NT2/D1 (cell line): ENCODE measurements around the gene HSD17B2.

Experiments used
- DNase-seq: peaks from one replicate; pipeline ENCODE4 v3.0.0-alpha.2; 2011; ENCODE audit warnings: low read depth, low spot score
- H3K27me3 ChIP-seq: 2 replicates; pipeline ENCODE4 v1.6.0; 2011; ENCODE audit warnings: mild to moderate bottlenecking; ENCODE audit not compliant: insufficient read length, insufficient read depth
- H3K36me3 ChIP-seq: 2 replicates; pipeline ENCODE4 v1.6.1; 2011; ENCODE audit warnings: mild to moderate bottlenecking, low read length, mixed read lengths; ENCODE audit not compliant: insufficient read depth, insufficient read length
- H3K4me1 ChIP-seq: 2 replicates; pipeline ENCODE4 v1.5.1; 2011; ENCODE audit not compliant: insufficient read depth, insufficient read length
- H3K4me3 ChIP-seq: 2 replicates; pipeline ENCODE4 v1.5.1; 2011; ENCODE audit warnings: low read depth; ENCODE audit not compliant: insufficient read length
- H3K9ac ChIP-seq: 2 replicates; pipeline ENCODE4 v1.6.0; 2011; ENCODE audit warnings: low read depth; ENCODE audit not compliant: insufficient read length
- H3K9me3 ChIP-seq: 2 replicates; pipeline ENCODE4 v1.5.1; 2011; ENCODE audit warnings: mild to moderate bottlenecking, low read length; ENCODE audit not compliant: insufficient read depth
- SUZ12 ChIP-seq: IDR thresholded peaks from 2 replicates; pipeline ENCODE4 v1.6.1; 2011; ENCODE audit not compliant: insufficient read length, insufficient read depth; ENCODE audit errors: extremely low read depth
- YY1 ChIP-seq: IDR thresholded peaks from 2 replicates; pipeline ENCODE4 v1.6.1; 2011; ENCODE audit not compliant: insufficient read length, insufficient read depth
- ZNF274 ChIP-seq: IDR thresholded peaks from 2 replicates; pipeline ENCODE4 v1.6.1; 2011; ENCODE audit warnings: mild to moderate bottlenecking, low read depth, low read length

Gene HSD17B2

GRCh38 chr16:82050506-82050905 lies 15.5 kb downstream of the HSD17B2 start:
- TF ChIP-seq YY1 = no peak
- TF ChIP-seq ZNF274 = no peak
- no peak for TF ChIP-seq SUZ12
- Histone ChIP-seq H3K27me3 (no peaks in the 10 kb centered on the region), H3K4me1 (peaks cover 3% of the 10 kb centered on the region), H3K4me3 (no peak overlapping the region), H3K9ac (no peak overlapping the region), H3K36me3 (no peaks in the 10 kb centered on the region), H3K9me3 (no peaks in the 10 kb centered on the region)
- no peak for DNase-seq

DNA sequence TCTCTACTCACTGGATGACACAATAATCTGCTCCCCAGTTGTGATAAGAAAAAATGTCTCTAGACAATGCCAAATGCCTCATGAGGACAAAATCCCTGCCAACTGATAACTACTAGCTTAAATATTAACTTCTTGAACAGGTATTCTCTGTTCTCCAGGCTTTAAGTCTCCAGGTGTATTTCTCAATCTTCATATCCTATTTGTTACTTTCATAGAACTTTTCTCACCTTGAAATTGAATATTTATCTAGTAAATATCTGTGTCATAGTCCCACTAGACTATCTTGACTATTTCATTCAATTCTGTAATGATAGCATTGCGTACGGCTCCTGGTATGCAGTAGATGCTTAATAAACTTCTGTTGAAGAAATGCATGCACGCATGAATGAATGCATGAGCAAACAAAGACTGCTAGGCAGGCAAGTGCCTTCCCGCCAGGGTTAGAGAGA lies 15.9 kb downstream of the HSD17B2 start:
- Histone ChIP-seq H3K9ac (no peak overlapping the region), H3K36me3 (no peaks in the 10 kb centered on the region), H3K27me3 (no peaks in the 10 kb centered on the region), H3K9me3 (no peaks in the 10 kb centered on the region), H3K4me3 (no peak overlapping the region), H3K4me1 (peaks cover 3% of the 10 kb centered on the region)
- no peak for DNase-seq
- TF ChIP-seq SUZ12 (no peak), YY1 (no peak), ZNF274 (no peak)

GRCh38 chr16:82051656-82052055 lies 16.6 kb downstream of the HSD17B2 start:
- no peak overlapping the region for H3K4me3 ChIP-seq
- no peak overlapping the region for H3K9ac ChIP-seq
- H3K4me1 ChIP-seq = peaks cover 3% of the 10 kb centered on the region
- H3K27me3 ChIP-seq = no peaks in the 10 kb centered on the region
- DNase-seq = no peak
- no peaks in the 10 kb centered on the region for H3K9me3 ChIP-seq
- TF ChIP-seq SUZ12 (no peak), ZNF274 (no peak), YY1 (no peak)
- no peaks in the 10 kb centered on the region for H3K36me3 ChIP-seq

- Histone ChIP-seq H3K4me1 (no peaks in the 10 kb centered on the region), H3K27me3 (no peaks in the 10 kb centered on the region), H3K9me3 (no peaks in the 10 kb centered on the region), H3K36me3 (no peaks in the 10 kb centered on the region), H3K4me3 (no peak overlapping the region), H3K9ac (no peak overlapping the region)
- no peak for TF ChIP-seq SUZ12
- no peak for TF ChIP-seq ZNF274
- no peak for TF ChIP-seq YY1
- no peak for DNase-seq
Observed at GRCh38 chr16:82055117-82055516, 20.1 kb downstream of the HSD17B2 start.

GRCh38 chr16:82055728-82056549 lies 20.9 kb downstream of the HSD17B2 start:
- Histone ChIP-seq H3K4me1 (no peaks in the 10 kb centered on the region), H3K4me3 (no peak overlapping the region), H3K9ac (no peak overlapping the region), H3K9me3 (no peaks in the 10 kb centered on the region), H3K36me3 (no peaks in the 10 kb centered on the region), H3K27me3 (no peaks in the 10 kb centered on the region)
- TF ChIP-seq YY1 = no peak
- DNase-seq = no peak

- no peak overlapping the region for H3K4me3 ChIP-seq
- DNase-seq = no peak
- no peak overlapping the region for H3K9ac ChIP-seq
- H3K27me3 ChIP-seq = no peaks in the 10 kb centered on the region
- no peaks in the 10 kb centered on the region for H3K36me3 ChIP-seq
- H3K4me1 ChIP-seq = no peaks in the 10 kb centered on the region
- TF ChIP-seq SUZ12 (no peak), ZNF274 (no peak), YY1 (no peak)
- no peaks in the 10 kb centered on the region for H3K9me3 ChIP-seq
Observed at GRCh38 chr16:82056550-82056896, 21.5 kb downstream of the HSD17B2 start.

- Histone ChIP-seq H3K36me3 (no peaks in the 10 kb centered on the region), H3K4me1 (no peaks in the 10 kb centered on the region)
Observed at GRCh38 chr16:82059161-82059982, 24.3 kb downstream of the HSD17B2 start.

More at GRCh38 chr16:82059161-82059982, 24.3 kb downstream of the HSD17B2 start:
- Histone ChIP-seq H3K9ac (no peak overlapping the region), H3K4me3 (no peak overlapping the region), H3K27me3 (no peaks in the 10 kb centered on the region), H3K9me3 (no peaks in the 10 kb centered on the region)
- DNase-seq = no peak
- TF ChIP-seq SUZ12 = no peak
- TF ChIP-seq ZNF274 = no peak
- TF ChIP-seq YY1 = no peak
